Measurements from ENCODE around the gene RXRG. TPM values are rescaled to one million over a fixed set of nuclear protein-coding genes. Genes with fewer than 3 reads are reported as not detected.

The RXRG gene
- polyA plus RNA-seq, 1 of the 3 experiments (the other 2 are of a cell fraction): not detected

- CTCF ChIA-PET: interaction anchor here (1.4 kb wide), 1 partner anchor 167 kb away, joined by 3 read pairs; no protein-coding TSS in a partner anchor
Measured at GRCh38 chr1:165425621-165426020, 19.3 kb downstream of the RXRG start.

GRCh38 chr1:165424454-165425216, 20.3 kb downstream of the RXRG start:
- Histone ChIP-seq H3K27ac (ENCODE audit: low read depth in 2 of 2, low read length in 1 of 2) (no peak overlapping the region), H3K9me2 (no peaks in the 10 kb centered on the region), H3K9me3 (no peaks in the 10 kb centered on the region), H3K36me3 (replicated peaks in 1 of 2; ENCODE audit: control insufficient read depth in 1 of 2, insufficient read depth in 2 of 2, low read length in 1 of 2) (no peaks in the 10 kb centered on the region), H4K20me1 (ENCODE audit: insufficient read depth) (no peaks in the 10 kb centered on the region), H3K4me1 (ENCODE audit: control insufficient read depth in 1 of 2, insufficient read depth in 2 of 2, low read depth in 1 of 2, low read length in 1 of 2) (no peaks in the 10 kb centered on the region), H3K27me3 (ENCODE audit: insufficient read depth) (no peaks in the 10 kb centered on the region; the same call in 1 of the 2 replicates), H3F3A (replicated peaks; ENCODE audit: insufficient read depth) (no peaks in the 10 kb centered on the region), H3K4me2 (no peak overlapping the region), H3K4me3 (ENCODE audit: low read depth in 2 of 2, low read length in 1 of 2) (no peak overlapping the region), H3K9ac (no peak overlapping the region), H2AFZ (ENCODE audit: low read depth) (no peak overlapping the region), H3K79me2 (ENCODE audit: insufficient read depth) (no peaks in the 10 kb centered on the region)
- WGBS (ENCODE audit: low lambda C conversion rate): 48% methylated on average over 7 of the region's 10 CpGs
- CTCF ChIA-PET: interaction anchor here (0.8 to 1.1 kb wide), 3 partner anchors 19 to 55 kb away, joined by 3 read pairs; no protein-coding TSS in a partner anchor
- no peak for DNase-seq
- POLR2A ChIA-PET: no interaction called here
- TF ChIP-seq SMC3 (IDR thresholded peaks at IDR 0.05; ENCODE audit: low read depth, low read length): no peak
- TF ChIP-seq NFIC (IDR thresholded peaks at IDR 0.05; ENCODE audit: borderline replicate concordance): no peak
- TF ChIP-seq FOXM1 (IDR thresholded peaks at IDR 0.05; ENCODE audit: low read depth): no peak
- no peak for TF ChIP-seq MXI1 (IDR thresholded peaks at IDR 0.05; ENCODE audit: low read depth, low read length)
- no peak for TF ChIP-seq USF2 (IDR thresholded peaks at IDR 0.05; ENCODE audit: borderline replicate concordance, low read depth, low read length)
- no peak for TF ChIP-seq RFX5 (IDR thresholded peaks at IDR 0.05; ENCODE audit: low read length)
- TF ChIP-seq REST (IDR thresholded peaks at IDR 0.05; ENCODE audit: low read depth, low read length): no peak
- TF ChIP-seq CTCF (IDR thresholded peaks at IDR 0.05): no peak
- TF ChIP-seq TCF12 (IDR thresholded peaks at IDR 0.05): no peak
- no peak for TF ChIP-seq USF1 (IDR thresholded peaks at IDR 0.05; ENCODE audit: borderline replicate concordance, low read depth)
- no peak for TF ChIP-seq NRF1 (IDR thresholded peaks at IDR 0.05; ENCODE audit: low read depth, low read length)
- no peak for TF ChIP-seq GATA2 (CRISPR knock-in tag; IDR thresholded peaks at IDR 0.05)

More at GRCh38 chr1:165425621-165426020, 19.3 kb downstream of the RXRG start:
- Histone ChIP-seq H3K27ac (ENCODE audit: low read depth in 2 of 2, low read length in 1 of 2) (no peak overlapping the region), H3K9ac (no peak overlapping the region), H3K36me3 (replicated peaks in 1 of 2; ENCODE audit: control insufficient read depth in 1 of 2, insufficient read depth in 2 of 2, low read length in 1 of 2) (no peaks in the 10 kb centered on the region), H3K79me2 (ENCODE audit: insufficient read depth) (no peaks in the 10 kb centered on the region), H3K9me2 (no peaks in the 10 kb centered on the region), H2AFZ (ENCODE audit: low read depth) (no peak overlapping the region), H3K9me3 (no peaks in the 10 kb centered on the region), H3K4me2 (no peak overlapping the region), H3K4me1 (ENCODE audit: control insufficient read depth in 1 of 2, insufficient read depth in 2 of 2, low read depth in 1 of 2, low read length in 1 of 2) (no peaks in the 10 kb centered on the region), H3K27me3 (ENCODE audit: insufficient read depth) (no peaks in the 10 kb centered on the region), H4K20me1 (ENCODE audit: insufficient read depth) (no peaks in the 10 kb centered on the region), H3F3A (replicated peaks; ENCODE audit: insufficient read depth) (no peaks in the 10 kb centered on the region), H3K4me3 (ENCODE audit: low read depth in 2 of 2, low read length in 1 of 2) (no peak overlapping the region)
- TF ChIP-seq RFX5 (IDR thresholded peaks at IDR 0.05; ENCODE audit: low read length) (no peak), RAD21 (IDR thresholded peaks at IDR 0.05; ENCODE audit: low read length) (no peak), CTCF (IDR thresholded peaks at IDR 0.05) (no peak)
- 16% methylated on average over 2 of the region's 2 CpGs for WGBS (ENCODE audit: low lambda C conversion rate)
- POLR2A ChIA-PET: no interaction called here
- DNase-seq: no peak
